Vagina (tissue), 2 donors: ENCODE results near the gene OSBPL8.

Source experiments
- CTCF ChIP-seq, 3 experiments: fragments of 450-650 bp in 2 of 3; fragments of 200-600 bp in 1 of 3; sonication (generic) in 1 of 3; IDR thresholded peaks; one replicate each; pipeline ENCODE4 v1.5.1; 2017 to 2019; ENCODE audit warnings: antibody characterized with exemption in 3 of 3, mild to moderate bottlenecking in 2 of 3, moderate library complexity in 2 of 3
- POLR2A ChIP-seq, 2 donors: fragments of 450-650 bp; IDR thresholded peaks; one replicate each; pipeline ENCODE4 v1.6.1; 2017; ENCODE audit warnings: antibody characterized with exemption in 2 of 2, mild to moderate bottlenecking in 2 of 2, moderate library complexity in 2 of 2
- POLR2AphosphoS5 ChIP-seq, 2 donors: sonication (generic); formaldehyde crosslinking; IDR thresholded peaks; one replicate each; pipeline ENCODE4 v1.9.0; 2017; ENCODE audit warnings: antibody characterized with exemption in 2 of 2, mild to moderate bottlenecking in 2 of 2, low read depth in 1 of 2; ENCODE audit not compliant: insufficient read depth in 1 of 2

DNA sequence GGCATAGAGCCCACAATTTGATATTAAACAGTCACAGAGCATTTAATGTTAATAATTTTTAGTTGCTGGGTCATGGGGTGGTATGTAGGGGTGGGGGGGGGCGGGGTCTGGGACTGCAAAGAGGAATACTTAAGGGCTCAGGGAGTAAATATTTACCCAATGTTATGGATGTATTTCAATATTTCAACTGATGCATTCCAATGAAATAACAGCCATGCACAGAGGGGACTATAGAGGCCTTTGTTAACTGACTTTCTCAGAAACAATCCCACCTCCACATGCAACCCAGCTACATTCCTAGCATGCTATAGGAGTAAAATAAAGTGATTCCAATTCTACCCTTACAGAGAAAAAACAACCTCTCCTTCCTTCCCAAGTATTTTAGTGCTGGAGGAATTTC lies 203.5 kb downstream of the OSBPL8 start:
- TF ChIP-seq CTCF (IDR thresholded peaks at IDR 0.05) (no peak), POLR2AphosphoS5 (IDR thresholded peaks at IDR 0.05; ENCODE audit: insufficient read depth in 1 of 2, low read depth in 1 of 2) (no peak), POLR2A (IDR thresholded peaks at IDR 0.05) (no peak)
